ENCODE results near the gene NBEA. TPM values are rescaled to one million over a fixed set of nuclear protein-coding genes. Genes with fewer than 3 reads are reported as not detected.

The NBEA gene
- polyA plus RNA-seq, 3 donors, result 16.4 to 19.2 (median 17.8) TPM

DNA sequence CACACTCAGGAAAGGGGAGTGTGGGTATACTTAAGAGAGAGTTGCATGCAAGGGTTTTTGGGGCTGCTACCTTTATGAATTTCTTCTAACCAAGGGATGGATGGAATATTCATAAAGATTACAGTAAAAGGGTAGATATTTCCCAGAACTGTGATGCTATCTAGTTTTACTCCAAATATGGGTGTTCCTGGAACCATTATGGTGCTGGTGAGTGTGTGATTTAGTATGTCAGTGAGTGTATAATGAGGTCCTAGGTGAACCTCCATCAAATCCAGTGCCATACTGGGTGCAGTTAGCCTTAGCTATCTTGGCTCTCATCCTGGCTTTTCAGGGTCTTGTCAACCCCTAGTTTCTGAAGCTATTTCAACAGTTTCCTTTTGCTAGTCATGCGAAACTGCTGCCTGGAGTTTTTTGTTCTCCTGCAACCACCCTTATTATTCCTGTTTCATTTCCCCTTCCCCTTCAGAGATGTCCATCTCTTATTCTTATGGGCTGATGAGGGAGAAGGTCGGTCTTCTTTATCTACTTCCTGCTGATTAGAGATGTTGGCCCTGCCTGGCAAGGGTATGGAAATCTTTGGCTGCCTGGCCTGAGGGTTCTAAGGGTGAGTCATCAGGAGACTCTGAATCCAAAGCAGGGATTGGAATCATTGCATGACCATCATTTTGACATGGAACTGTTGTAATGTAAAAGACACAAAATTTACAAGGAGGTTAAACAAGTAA, 202.3 kb downstream of the NBEA start:
- DNase-seq (ENCODE audit: extremely low read depth in 1 of 11, low read depth in 9 of 11, low spot score in 4 of 11), result no peak

DNA sequence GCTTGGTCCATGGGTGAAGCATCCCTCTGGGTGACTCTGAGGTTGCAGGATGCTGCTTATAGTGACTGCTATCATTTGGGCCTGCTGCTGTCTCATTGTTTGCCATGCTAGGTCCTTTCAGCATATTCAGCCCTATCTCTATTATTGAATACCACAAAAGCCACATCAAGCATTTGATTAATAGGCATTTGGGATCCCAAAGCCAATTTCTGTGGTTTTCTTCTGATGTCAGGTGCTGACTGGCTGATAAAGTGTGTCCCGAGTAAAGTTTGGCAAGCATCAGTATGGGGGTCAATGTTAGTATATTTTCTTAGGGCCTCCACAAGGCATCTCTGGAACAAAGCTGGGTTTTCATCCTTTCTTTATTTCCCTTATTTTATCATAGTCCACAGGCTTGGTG, 204.6 kb downstream of the NBEA start:
- DNase-seq (ENCODE audit: extremely low read depth in 1 of 11, low read depth in 9 of 11, low spot score in 4 of 11), result no peak

DNA sequence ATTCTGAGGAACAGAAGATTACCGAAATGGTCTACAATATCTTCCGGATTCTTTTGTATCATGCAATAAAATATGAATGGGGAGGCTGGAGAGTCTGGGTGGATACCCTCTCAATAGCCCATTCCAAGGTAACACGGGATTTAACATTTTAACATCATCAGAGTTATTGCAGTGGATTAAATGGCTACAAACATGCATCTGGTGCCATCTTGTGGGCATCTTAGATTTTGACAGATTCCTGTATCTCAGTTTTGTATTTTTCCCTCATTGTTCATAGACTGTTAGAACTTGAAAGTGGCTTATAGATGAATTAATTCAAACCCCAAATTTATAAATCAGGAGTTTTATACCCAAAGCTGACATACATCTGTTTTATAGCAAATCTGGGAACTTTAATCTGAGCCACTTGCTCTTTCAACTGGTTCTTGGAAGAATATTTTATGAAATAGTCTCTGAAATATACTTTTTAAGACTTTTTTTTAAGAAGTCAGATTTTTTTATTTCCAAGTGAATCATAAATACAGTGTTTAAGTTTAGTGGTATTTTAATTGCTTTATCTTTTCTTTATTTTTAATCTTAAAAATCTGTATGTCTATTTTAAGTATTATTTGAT, 215.2 kb downstream of the NBEA start:
- DNase-seq (ENCODE audit: extremely low read depth in 1 of 11, low read depth in 9 of 11, low spot score in 4 of 11), result peak; percentile 22 to 57 (median 46)

DNA sequence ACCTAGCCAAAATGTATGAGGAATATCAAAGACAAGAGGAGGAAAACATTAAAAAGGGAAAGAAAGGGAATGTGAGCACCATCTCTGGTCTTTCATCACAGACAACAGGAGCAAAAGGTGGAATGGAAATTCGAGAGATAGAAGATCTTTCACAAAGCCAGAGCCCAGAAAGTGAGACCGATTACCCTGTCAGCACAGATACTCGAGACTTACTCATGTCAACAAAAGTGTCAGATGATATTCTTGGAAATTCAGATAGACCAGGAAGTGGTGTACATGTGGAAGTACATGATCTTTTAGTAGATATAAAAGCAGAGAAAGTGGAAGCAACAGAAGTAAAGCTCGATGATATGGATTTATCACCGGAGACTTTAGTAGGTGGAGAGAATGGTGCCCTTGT, 217.0 kb downstream of the NBEA start:
- DNase-seq (ENCODE audit: extremely low read depth in 1 of 11, low read depth in 9 of 11, low spot score in 4 of 11), result no peak

DNA sequence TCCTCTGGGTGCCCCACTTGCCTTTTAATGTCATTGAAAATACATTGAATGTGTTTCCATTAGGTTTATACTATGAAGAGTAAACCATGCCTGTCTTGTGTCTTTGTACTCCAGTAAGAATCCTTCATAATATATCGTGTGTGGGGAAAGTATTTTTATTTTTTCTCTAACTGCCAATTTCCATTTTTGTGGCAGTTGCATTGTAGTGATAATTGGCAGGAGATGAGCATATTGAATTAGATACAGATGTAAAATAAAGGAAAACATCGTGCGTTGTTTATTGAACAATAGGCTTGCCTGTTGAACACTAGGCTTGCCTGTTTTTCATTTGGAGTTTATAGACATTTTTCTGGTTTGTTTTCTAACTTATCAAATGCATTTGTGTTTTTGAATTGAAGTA, 218.8 kb downstream of the NBEA start:
- no peak for DNase-seq (ENCODE audit: extremely low read depth in 1 of 11, low read depth in 9 of 11, low spot score in 4 of 11)

DNA sequence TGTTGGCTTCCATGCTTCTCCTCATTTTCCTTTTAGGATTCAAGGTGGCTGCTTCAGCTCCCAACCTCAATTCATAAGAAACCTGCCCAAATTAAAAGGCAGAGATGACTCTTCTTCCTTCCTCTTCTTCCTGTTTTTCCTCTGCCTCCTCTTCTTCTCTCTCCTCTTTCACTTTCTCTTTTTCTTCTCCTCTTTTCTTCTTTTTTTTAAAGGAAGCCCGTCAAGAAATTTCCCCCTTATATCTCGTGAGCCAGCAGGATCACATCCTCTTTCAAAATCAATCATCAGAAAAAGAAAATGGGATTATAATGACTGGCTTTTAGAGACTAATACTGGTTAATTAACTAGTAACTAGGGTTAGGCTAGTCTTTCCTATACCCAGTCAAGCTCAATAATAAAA, 220.3 kb downstream of the NBEA start:
- DNase-seq (ENCODE audit: extremely low read depth in 1 of 11, low read depth in 9 of 11, low spot score in 4 of 11), result no peak

DNA sequence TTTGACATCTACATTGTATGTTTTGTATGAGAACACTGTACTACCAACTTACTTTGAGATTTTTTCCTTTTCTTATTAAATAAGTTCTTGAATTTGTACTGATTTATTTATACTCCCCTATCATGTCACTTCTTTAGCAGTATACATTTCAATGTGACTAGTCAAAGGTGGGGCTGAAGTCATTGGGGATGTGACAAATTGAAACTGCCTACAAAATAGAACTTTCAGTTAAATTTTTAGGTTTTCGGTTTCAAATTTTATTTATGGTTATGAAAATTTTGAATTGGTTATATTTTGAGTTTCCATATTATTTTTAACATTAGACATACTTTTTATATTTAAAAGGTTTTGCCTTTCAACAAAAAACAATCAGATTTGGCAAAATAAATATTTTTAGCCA, 221.6 kb downstream of the NBEA start:
- no peak for DNase-seq (ENCODE audit: extremely low read depth in 1 of 11, low read depth in 9 of 11, low spot score in 4 of 11)

DNA sequence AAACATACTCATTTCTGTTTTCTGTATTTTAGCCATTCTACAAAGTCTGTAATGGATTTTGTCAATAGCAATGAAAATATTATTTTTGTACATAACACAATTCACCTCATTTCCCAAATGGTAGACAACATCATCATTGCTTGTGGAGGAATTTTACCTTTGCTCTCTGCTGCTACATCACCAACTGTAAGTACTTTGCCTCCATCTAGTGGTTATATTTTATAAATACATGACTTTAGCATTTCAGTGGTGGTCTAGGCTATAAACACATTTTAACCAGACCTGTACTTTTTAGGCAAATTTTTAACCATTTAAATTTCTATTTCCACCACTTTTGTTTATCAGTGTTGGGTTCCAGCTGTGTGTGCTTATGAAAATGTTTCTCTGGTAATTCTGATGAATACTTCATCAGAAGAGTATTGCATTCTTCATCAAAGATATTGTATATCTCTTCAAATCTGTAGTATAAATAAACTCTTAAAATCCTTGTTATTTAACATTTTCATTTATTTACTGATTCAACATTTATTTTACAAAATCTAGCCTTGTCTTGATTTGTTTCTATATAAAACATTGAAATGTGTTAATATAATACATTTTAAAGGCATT, 222.4 kb downstream of the NBEA start:
- peak in 8 of 11 donors; percentile 8 to 41 (median 16) for DNase-seq (ENCODE audit: extremely low read depth in 1 of 11, low read depth in 9 of 11, low spot score in 4 of 11)

DNA sequence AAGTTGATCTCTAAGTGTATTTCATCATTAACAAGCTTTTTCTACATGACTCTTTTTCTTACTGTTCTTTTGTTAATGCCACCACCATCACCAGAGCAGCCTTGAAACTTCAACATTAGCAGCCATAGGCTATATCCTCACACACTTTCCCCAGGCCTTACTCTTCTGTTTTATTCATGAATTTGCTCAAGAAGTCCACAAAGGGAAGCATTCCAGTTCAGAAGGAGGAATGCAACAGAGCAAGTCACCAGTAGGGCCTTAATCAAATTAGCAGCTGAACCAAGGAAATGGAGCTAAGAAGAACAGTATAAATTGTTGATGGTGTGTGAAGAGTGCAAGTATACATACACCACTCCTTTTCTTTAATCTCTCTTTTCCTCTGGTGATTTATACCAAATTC, 223.1 kb downstream of the NBEA start:
- DNase-seq (ENCODE audit: extremely low read depth in 1 of 11, low read depth in 9 of 11, low spot score in 4 of 11), result no peak

DNA sequence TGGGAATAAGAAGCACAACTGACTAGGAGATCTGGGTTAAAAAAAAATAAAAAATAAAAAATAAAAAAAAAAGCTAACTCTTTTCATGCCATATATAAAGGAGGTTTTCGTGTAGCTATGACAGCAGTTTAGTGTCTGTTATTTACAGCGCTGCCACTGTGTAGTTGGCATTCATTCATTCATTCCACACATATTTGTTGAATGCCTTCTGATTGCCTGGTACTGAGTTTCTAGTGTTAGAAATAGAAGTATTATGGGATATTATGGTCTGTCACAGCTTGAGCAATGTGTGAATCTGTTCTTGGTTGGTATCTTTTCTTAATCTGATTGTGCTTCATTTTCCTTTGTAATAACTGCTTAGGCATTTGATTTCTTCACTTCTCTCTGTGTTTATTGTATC, 237.4 kb downstream of the NBEA start:
- DNase-seq (ENCODE audit: extremely low read depth in 1 of 11, low read depth in 9 of 11, low spot score in 4 of 11), result no peak

DNA sequence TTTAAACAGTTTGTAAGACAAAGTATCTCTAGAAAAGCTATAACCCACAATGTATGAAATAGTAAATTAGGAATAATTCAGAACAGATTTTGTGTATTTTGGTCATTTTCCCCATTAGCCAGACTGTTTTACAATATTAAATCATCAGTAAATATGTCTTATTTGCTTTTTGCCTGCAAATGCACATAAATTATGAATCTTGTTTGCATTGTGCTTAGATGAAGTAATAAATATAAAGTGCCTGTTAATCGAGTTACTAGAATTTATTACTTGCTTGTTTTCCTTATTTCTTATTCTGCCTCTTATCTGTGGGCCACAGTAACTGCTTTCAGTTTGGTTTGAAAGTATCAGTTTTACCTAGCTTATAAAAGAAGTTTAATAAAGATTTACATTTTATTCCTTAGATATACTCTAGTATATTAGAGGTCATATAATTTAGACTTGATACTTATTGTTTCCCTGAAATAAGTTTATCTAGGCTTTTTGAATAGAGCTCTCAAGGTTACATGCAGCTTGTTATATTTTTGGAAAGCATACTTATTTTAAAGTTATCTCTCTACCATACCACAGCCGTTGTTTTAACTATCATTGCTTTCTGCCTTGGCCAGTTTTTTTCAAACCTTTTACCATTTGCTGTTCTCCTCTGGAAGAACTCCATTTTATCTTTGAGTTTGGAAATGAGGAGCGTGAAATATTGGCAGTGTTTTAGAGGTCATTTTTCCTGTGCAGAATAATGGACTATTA, 238.0 kb downstream of the NBEA start:
- peak in 1 of 11 donors; percentile 7 for DNase-seq (ENCODE audit: extremely low read depth in 1 of 11, low read depth in 9 of 11, low spot score in 4 of 11)

DNA sequence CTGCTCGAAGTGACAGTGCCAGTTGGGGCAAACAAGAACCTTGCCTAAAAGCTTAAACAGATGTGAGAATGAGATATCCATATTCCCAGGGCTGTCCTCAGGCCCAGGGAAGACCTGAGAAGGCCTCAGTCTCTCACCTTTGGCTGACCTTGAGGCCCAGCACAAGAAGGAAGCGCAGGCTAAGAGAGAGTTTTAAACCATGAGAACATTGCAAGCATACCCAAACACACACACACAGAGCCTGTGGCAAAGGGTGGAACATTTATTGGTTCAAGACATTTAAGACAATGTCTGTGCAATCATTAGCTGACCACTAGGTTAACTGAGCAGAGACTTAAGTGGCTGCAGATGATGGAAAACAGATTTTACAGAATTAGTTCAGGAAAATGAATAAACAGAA, 248.2 kb downstream of the NBEA start:
- no peak for DNase-seq (ENCODE audit: extremely low read depth in 1 of 11, low read depth in 9 of 11, low spot score in 4 of 11)

DNA sequence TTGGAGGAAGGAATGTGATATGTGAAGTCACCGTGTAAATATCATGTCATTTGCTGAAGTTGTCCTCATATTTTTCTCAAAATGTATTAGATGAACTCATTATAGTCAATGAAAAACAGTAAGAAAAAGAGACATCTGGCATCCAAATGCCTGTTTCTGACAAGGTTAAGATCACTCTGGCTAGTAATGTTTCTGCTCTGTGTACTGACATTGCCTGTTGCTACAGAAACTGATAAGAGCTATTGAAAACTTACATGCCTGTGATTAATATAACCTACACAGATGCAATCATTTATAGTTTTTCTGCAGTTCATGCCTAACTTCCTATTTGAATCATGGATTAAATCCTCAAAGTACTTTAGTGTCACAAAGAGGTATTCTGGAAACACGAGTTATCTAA, 249.8 kb downstream of the NBEA start:
- DNase-seq (ENCODE audit: extremely low read depth in 1 of 11, low read depth in 9 of 11, low spot score in 4 of 11), result no peak

DNA sequence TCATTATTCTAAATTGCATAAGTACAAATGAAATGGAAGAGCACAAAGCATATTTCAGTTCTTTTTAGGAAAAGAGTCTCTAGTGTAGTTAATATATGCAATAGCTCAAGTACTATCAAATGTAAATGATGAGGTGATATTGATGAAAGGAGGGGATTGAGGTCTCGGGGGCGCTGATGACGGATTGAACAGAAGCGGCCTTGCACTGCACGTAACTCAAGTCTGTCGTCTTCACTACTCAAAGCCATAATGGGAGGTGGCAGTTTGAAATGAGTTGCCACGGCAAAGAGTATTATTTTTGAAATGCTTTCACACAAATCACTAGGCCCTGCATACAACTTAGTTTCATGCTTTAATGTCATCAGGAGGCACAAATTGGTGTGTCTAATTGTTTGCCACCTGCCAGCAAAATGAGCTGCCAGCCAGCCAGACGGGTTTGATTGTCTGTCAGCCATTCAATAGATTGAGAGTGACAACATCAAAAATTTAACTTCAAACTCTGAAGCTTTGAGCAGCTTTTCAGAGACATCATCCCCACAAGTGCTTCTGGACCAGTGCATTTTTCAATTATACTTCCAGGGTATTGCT, 256.6 kb downstream of the NBEA start:
- no peak for DNase-seq (ENCODE audit: extremely low read depth in 1 of 11, low read depth in 9 of 11, low spot score in 4 of 11)

DNA sequence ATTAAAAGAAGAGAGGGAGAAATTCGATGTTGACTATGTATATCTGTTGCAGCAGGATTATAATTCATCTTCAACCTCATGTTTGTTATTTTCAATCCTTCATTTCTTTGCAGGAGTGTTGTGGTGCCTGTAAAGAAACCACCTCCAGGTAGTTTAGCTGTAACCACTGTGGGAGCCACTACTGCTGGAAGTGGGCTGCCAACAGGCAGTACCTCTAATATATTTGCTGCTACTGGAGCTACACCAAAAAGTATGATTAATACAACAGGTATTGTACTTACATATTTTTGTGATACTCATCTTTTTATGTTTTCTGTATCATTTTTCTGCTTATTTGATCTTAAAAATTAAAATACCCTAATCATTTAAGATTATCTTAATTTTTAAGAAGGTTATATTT, 266.5 kb downstream of the NBEA start:
- DNase-seq (ENCODE audit: extremely low read depth in 1 of 11, low read depth in 9 of 11, low spot score in 4 of 11), result no peak

DNA sequence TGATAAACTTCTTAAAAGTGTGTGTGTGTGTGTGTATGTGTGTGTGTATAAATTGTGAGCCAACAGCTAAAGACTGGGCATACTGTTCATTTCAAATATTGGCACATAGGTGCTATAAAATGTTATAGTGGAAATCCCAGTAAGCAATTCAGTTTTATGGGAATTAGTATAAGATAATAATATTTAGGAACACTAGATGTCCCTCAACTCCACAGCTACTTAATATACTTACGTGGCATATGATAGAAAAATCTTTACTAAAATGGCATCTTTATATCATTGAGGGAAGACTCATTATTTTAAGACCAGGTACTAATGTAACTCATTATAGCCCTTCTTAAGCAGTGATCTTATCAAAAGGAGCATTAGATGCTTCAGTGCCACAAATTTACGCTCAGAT, 268.2 kb downstream of the NBEA start:
- no peak for DNase-seq (ENCODE audit: extremely low read depth in 1 of 11, low read depth in 9 of 11, low spot score in 4 of 11)

DNA sequence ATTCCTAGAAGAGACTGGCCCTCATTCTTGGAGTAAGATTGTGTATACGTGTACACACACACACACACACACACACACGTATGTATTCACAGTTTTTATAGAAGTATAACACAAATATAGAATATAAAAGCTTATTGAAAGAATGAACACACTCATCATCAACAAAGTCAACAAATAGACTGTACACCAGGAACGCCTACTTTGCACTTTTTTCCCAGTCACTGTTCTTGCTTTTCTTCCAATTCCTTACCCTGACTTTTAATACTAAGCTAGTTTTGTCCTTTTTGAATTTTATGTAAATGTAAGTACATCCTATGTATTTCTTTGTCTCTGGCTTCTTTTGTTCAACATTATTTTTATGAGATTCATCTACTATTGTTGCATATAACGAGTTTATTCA, 269.9 kb downstream of the NBEA start:
- DNase-seq (ENCODE audit: extremely low read depth in 1 of 11, low read depth in 9 of 11, low spot score in 4 of 11), result no peak

DNA sequence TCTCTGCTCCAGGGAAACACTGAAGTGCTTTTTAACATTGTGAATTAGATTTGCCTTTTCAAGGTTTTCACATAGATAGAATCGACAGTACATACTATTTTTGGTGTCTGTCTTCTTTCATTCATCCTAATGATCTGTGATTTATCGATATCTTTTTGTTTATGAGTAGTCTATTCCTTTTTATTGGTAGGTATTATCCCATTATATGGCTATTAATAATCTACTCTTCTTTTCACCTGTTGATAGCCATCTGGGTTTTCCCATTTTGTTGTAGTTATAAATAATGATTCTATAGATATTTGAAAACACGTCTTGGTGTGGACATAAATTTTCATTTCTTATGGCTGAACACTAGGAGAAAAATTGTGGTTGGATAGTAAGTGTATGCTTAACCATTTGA, 271.8 kb downstream of the NBEA start:
- DNase-seq (ENCODE audit: extremely low read depth in 1 of 11, low read depth in 9 of 11, low spot score in 4 of 11), result no peak

DNA sequence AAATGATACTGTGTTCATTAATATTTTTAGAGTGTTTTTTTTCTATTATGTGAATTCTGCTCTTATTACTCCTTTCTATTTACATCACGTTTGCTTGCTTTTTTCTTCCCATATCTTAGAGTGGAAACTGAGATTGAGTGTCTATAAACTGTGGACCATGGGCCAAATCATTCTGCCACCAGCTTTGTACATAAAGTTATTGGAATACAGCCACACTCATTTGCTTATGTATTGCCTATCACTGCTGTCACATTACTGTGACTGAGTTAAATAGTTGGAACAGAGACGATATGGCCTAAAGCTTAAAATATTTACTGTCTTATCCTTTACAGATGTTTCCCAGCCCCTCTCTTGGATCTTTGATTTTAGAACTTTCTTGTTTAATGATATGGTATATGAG, 274.1 kb downstream of the NBEA start:
- DNase-seq (ENCODE audit: extremely low read depth in 1 of 11, low read depth in 9 of 11, low spot score in 4 of 11), result no peak

DNA sequence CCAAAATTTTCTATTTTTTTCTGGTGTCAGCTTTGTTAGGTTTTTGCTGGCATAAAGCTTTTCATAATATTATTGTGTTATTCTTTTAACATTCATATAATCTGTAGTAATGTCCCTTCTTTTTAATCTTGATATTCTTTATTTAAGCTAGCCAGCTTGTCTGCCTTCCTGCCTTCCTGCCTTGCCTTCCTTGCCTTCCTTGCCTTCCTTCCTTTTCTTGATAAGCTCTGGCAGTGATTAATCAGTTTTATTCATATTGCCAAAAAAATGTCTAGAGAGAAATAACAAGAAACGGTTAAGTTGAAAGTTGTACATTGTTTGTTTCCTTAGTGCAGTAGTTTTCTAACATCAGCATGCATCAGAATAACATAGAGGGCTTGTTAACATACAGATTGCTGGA, 277.0 kb downstream of the NBEA start:
- DNase-seq (ENCODE audit: extremely low read depth in 1 of 11, low read depth in 9 of 11, low spot score in 4 of 11), result no peak

Data from renal cortex interstitium (tissue), 11 donors.